Tibial artery (tissue), 4 donors: Measurements from ENCODE around the gene MSRB3.

Experiments
- DNase-seq, 2 donors: peaks; one replicate each; pipeline ENCODE4 v3.0.0-alpha.2; 2019
- H3K27ac ChIP-seq, 2 donors: fragments of 200-600 bp; sonication (generic) in 1 of 2; 1 replicate in 1 of 2; 2 replicates in 1 of 2; pipeline ENCODE4 v1.5.1; 2018 to 2019; ENCODE audit warnings: mild to moderate bottlenecking in 1 of 2
- H3K27me3 ChIP-seq, 2 donors: fragments of 200-600 bp; sonication (generic) in 1 of 2; one replicate each; pipeline versions ENCODE4 v1.5.1 to v1.6.0; 2016 to 2019
- H3K36me3 ChIP-seq, 3 donors: fragments of 200-600 bp; sonication (generic) in 2 of 3; one replicate each; pipeline ENCODE4 v1.5.1; 2016 to 2019; ENCODE audit warnings: mild to moderate bottlenecking in 2 of 3
- H3K4me1 ChIP-seq, 4 donors: fragments of 200-600 bp; sonication (generic) in 2 of 4; 1 replicate in 3 of 4; 2 replicates in 1 of 4; pipeline ENCODE4 v1.5.1; 2016 to 2019
- H3K4me3 ChIP-seq, 2 donors: fragments of 200-600 bp; sonication (generic) in 1 of 2; 1 replicate in 1 of 2; 2 replicates in 1 of 2; pipeline ENCODE4 v1.5.1; 2018 to 2019; ENCODE audit warnings: mild to moderate bottlenecking in 2 of 2
- H3K9me3 ChIP-seq, 3 donors: fragments of 200-600 bp; sonication (generic) in 1 of 3; one replicate each; pipeline ENCODE4 v1.5.1; 2016 to 2019
- intact Hi-C: fragments of 100-400 bp; cut with DNase I; formaldehyde crosslinking; loops from one replicate; pipeline ENCODE4 v1.15.0; 2023; ENCODE audit warnings: low total_unique reads
- TF ChIP-seq, protein P1 (sequence below), 2 experiments: fragments of 200-600 bp in 1 of 2; fragments of 450-650 bp in 1 of 2; IDR thresholded peaks; one replicate each; pipeline ENCODE4 v1.5.1; 2017 to 2019; ENCODE audit warnings: antibody characterized with exemption in 2 of 2, mild to moderate bottlenecking in 1 of 2, moderate library complexity in 1 of 2

The MSRB3 gene

DNA sequence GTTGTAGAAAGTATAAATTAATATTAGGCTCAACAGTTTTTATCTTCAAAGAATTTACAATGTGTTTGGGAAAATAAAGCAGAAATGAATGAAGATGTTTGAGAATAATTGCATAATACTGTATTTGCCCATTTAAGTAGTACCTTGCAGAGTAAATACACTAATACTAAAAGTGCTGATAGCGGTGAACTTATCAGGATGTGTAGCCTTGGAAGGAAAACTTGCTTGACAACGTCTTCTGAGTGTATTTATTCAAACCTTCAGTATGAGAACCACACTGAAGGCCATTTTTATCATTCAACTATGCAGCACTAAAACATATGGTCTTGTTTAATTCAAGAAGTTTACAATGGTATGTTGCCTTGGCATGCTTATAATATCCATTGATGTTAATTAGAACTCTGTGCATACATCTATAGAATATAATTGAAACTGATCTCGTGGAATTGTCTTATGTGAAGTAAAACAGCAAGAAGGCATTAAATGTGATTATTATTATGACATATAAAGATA is 41.3 kb downstream of the MSRB3 start:
- Histone ChIP-seq H3K4me3 (no peak overlapping the region), H3K4me1 (peaks cover 0 to 43% (median 0%) of the 10 kb centered on the region in 4 donors), H3K27me3 (no peaks in the 10 kb centered on the region), H3K27ac (no peak overlapping the region), H3K9me3 (no peaks in the 10 kb centered on the region), H3K36me3 (no peaks in the 10 kb centered on the region)
- TF ChIP-seq, protein P1, sequence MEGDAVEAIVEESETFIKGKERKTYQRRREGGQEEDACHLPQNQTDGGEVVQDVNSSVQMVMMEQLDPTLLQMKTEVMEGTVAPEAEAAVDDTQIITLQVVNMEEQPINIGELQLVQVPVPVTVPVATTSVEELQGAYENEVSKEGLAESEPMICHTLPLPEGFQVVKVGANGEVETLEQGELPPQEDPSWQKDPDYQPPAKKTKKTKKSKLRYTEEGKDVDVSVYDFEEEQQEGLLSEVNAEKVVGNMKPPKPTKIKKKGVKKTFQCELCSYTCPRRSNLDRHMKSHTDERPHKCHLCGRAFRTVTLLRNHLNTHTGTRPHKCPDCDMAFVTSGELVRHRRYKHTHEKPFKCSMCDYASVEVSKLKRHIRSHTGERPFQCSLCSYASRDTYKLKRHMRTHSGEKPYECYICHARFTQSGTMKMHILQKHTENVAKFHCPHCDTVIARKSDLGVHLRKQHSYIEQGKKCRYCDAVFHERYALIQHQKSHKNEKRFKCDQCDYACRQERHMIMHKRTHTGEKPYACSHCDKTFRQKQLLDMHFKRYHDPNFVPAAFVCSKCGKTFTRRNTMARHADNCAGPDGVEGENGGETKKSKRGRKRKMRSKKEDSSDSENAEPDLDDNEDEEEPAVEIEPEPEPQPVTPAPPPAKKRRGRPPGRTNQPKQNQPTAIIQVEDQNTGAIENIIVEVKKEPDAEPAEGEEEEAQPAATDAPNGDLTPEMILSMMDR (IDR thresholded peaks at IDR 0.05) = no peak
- intact Hi-C loops = no loop called here
- DNase-seq = no peak

DNA sequence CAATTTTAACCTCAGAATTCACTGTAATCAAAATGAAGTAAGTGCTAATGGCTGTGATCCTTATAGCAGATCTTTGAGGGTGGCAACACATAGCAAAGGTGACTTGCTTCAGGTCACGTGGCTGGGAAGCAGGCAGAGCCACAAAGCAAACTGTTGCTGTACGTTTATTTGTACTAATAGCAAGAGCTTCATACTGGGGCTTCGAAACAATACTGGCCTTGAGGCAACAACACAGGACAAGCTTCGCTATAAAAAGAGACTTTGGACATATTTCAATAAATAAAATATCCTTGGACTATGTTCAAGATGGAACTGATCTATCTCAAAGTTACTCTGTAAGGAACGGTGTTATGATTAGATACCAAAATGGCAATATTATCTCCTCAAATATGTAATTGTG is 44.6 kb downstream of the MSRB3 start:
- no peak overlapping the region for H3K27ac ChIP-seq
- peaks cover 0 to 61% (median 4%) of the 10 kb centered on the region in 4 donors for H3K4me1 ChIP-seq
- TF ChIP-seq, protein P1 (IDR thresholded peaks at IDR 0.05) = no peak
- H3K36me3 ChIP-seq = no peaks in the 10 kb centered on the region
- no peak for DNase-seq
- no peaks in the 10 kb centered on the region for H3K27me3 ChIP-seq
- no peaks in the 10 kb centered on the region for H3K9me3 ChIP-seq
- no peak overlapping the region for H3K4me3 ChIP-seq
- intact Hi-C loops = no loop called here

DNA sequence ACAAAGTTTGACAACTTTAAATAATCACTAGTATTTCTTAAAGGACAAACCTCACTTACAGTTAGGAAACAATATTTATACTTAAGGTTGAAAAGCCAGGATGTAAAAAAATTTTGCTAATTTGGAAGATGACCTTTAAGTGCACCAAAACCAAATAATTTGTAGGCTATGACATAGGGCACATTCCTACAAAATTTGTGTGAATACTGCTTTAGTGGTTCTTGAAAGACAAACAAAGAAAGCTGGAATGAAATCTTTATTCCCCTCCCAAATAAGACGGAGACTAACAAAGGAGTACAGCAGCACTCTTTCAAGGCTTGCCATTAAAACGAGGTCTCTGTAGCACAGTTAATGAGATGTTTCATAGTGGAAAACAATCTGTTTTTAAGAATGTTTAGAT is 45.6 kb downstream of the MSRB3 start:
- Histone ChIP-seq H3K4me3 (no peak overlapping the region), H3K9me3 (no peaks in the 10 kb centered on the region), H3K4me1 (peaks cover 0 to 71% (median 4%) of the 10 kb centered on the region in 4 donors), H3K27ac (no peak overlapping the region), H3K27me3 (no peaks in the 10 kb centered on the region), H3K36me3 (peaks cover 0 to 3% (median 0%) of the 10 kb centered on the region in 3 donors)
- DNase-seq = no peak
- TF ChIP-seq, protein P1 (IDR thresholded peaks at IDR 0.05) = no peak
- intact Hi-C loops = no loop called here

DNA sequence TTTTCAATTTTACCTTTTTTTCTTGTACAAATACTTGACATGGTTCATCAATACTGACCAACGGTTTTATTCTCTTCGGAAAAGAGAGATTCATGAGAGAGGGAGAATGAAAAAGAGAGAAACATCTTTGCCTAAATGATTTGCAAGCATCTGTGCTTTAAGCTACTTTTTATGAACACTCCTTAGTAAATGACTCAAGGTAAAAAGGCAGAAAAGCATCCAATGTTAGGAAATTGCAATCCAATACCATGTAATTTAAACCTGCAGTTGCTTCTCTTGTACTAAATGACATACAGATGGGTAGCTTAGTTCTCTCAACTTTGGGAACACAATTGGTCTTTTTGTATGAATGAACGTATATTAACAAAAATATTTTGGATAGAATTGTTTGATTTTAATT is 46.1 kb downstream of the MSRB3 start:
- peaks cover 0 to 6% (median 3%) of the 10 kb centered on the region in 3 donors for H3K36me3 ChIP-seq
- no peaks in the 10 kb centered on the region for H3K9me3 ChIP-seq
- H3K4me1 ChIP-seq = peaks cover 0 to 72% (median 4%) of the 10 kb centered on the region in 4 donors
- no peak overlapping the region for H3K27ac ChIP-seq
- TF ChIP-seq, protein P1 (IDR thresholded peaks at IDR 0.05) = no peak
- DNase-seq = no peak
- H3K4me3 ChIP-seq = no peak overlapping the region
- intact Hi-C loops = no loop called here
- no peaks in the 10 kb centered on the region for H3K27me3 ChIP-seq

DNA sequence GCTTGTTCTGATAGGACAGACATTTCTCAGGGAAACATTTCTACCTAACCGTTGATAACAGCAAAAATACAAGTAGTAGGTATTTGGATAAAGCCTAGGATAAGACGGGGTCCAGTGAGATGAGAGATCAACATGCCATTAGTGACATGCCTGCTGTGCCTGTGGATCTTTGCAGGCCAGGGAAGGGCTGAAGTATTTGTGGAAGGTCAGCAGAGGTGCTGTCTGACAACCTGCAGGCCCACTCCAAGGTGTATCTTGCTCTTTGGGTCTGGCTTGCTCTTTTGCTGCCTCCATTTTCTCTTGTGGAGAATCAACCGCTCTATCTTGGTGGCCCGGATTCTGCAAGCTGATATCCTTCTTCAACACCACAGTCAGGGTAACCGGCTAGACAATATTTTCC is 46.7 kb downstream of the MSRB3 start:
- intact Hi-C loops = no loop called here
- Histone ChIP-seq H3K27ac (no peak overlapping the region), H3K4me1 (peaks cover 0 to 72% (median 4%) of the 10 kb centered on the region in 4 donors), H3K4me3 (no peak overlapping the region), H3K27me3 (no peaks in the 10 kb centered on the region), H3K9me3 (no peaks in the 10 kb centered on the region), H3K36me3 (peaks cover 0 to 6% (median 3%) of the 10 kb centered on the region in 3 donors)
- no peak for DNase-seq
- TF ChIP-seq, protein P1 (IDR thresholded peaks at IDR 0.05) = no peak

DNA sequence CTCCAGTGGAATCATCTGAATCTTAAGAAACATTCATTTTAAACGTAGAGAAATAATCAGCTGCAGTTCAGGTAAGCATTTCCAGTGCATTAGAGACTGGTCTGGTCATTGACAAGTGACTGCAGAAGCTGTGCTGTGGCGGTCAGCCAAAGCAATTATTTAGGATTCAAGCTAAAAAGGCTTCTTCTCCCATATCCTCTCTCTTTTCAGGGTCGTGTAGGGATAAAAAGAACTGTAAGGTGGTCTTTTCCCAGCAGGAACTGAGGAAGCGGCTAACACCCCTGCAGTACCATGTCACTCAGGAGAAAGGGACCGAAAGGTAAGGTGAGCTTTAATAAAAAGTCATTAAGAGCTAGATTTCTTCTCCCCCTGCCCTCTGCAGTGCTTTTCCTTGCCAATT is 48.1 kb downstream of the MSRB3 start:
- no peak for DNase-seq
- intact Hi-C loops = no loop called here

More for the DNA sequence above, 48.1 kb downstream of the MSRB3 start:
- Histone ChIP-seq H3K4me3 (no peak overlapping the region), H3K9me3 (no peaks in the 10 kb centered on the region), H3K27me3 (no peaks in the 10 kb centered on the region), H3K36me3 (peaks cover 6 to 15% (median 11%) of the 10 kb centered on the region in 3 donors), H3K4me1 (peaks cover 0 to 66% (median 4%) of the 10 kb centered on the region in 4 donors), H3K27ac (no peak overlapping the region)
- TF ChIP-seq, protein P1 (IDR thresholded peaks at IDR 0.05) = no peak
